ENCODE measurements around the gene WDR27. TPM values are rescaled to one million over a fixed set of nuclear protein-coding genes. Genes with fewer than 3 reads are reported as not detected.

Gene WDR27
- total and polyA plus RNA-seq, 12 donors: 6.0 to 66.7 (median 27.7) TPM

- TF ChIP-seq POLR2A (IDR thresholded peaks at IDR 0.05) (no peak), CTCF (IDR thresholded peaks at IDR 0.05) (no peak)
- H3K36me3 ChIP-seq (replicated peaks in 1 of 2): peaks cover 0 to 9% of the 10 kb centered on the region in 2 donors
Observed at GRCh38 chr6:169667716-169668115, 34.1 kb downstream of the WDR27 start.

GRCh38 chr6:169666441-169666840 lies 35.4 kb downstream of the WDR27 start:
- no peak for DNase-seq
- Histone ChIP-seq H3K4me1 (replicated peaks in 1 of 2) (no peaks in the 10 kb centered on the region), H3K36me3 (replicated peaks in 1 of 2) (peaks cover 0 to under 1% of the 10 kb centered on the region in 2 donors), H3K27ac (no peak overlapping the region), H3K9me3 (replicated peaks in 1 of 3) (no peaks in the 10 kb centered on the region), H3K27me3 (no peaks in the 10 kb centered on the region), H3K4me3 (no peak overlapping the region)
- TF ChIP-seq POLR2A (IDR thresholded peaks at IDR 0.05) (no peak), CTCF (IDR thresholded peaks at IDR 0.05) (no peak)
- intact Hi-C loops (cut with DNase I): no loop called here
- WGBS, 4 donors: 92 to 98% (median 96%) methylated on average over 15 to 18 of the region's 18 CpGs

More at GRCh38 chr6:169667716-169668115, 34.1 kb downstream of the WDR27 start:
- no peak overlapping the region for H3K27ac ChIP-seq
- 96 to 98% (median 97%) methylated on average over 21 to 27 of the region's 27 CpGs for WGBS, 4 donors
- no peaks in the 10 kb centered on the region for H3K9me3 ChIP-seq (replicated peaks in 1 of 3)
- no peak for DNase-seq
- no peak overlapping the region for H3K4me3 ChIP-seq
- no peaks in the 10 kb centered on the region for H3K4me1 ChIP-seq (replicated peaks in 1 of 2)
- no peaks in the 10 kb centered on the region for H3K27me3 ChIP-seq
- intact Hi-C loops (cut with DNase I): no loop called here

GRCh38 chr6:169665289-169665688 lies 36.5 kb downstream of the WDR27 start:
- intact Hi-C loops (cut with DNase I): no loop called here

GRCh38 chr6:169664227-169664626 lies 37.6 kb downstream of the WDR27 start:
- DNase-seq: no peak
- Histone ChIP-seq H3K36me3 (replicated peaks in 1 of 2) (no peaks in the 10 kb centered on the region), H3K9me3 (replicated peaks in 1 of 3) (no peaks in the 10 kb centered on the region), H3K27ac (no peak overlapping the region), H3K4me3 (no peak overlapping the region), H3K27me3 (no peaks in the 10 kb centered on the region), H3K4me1 (replicated peaks in 1 of 2) (no peaks in the 10 kb centered on the region)
- no peak for TF ChIP-seq POLR2A (IDR thresholded peaks at IDR 0.05)
- no peak for TF ChIP-seq CTCF (IDR thresholded peaks at IDR 0.05)
- intact Hi-C loops (cut with DNase I): no loop called here
- 93 to 97% (median 95%) methylated on average over 14 of the region's 14 CpGs for WGBS, 4 donors

More at GRCh38 chr6:169665289-169665688, 36.5 kb downstream of the WDR27 start:
- DNase-seq: no peak
- Histone ChIP-seq H3K4me1 (replicated peaks in 1 of 2) (no peaks in the 10 kb centered on the region), H3K27ac (no peak overlapping the region), H3K4me3 (no peak overlapping the region), H3K27me3 (no peaks in the 10 kb centered on the region), H3K9me3 (replicated peaks in 1 of 3) (no peaks in the 10 kb centered on the region), H3K36me3 (replicated peaks in 1 of 2) (no peaks in the 10 kb centered on the region)
- 86 to 93% (median 89%) methylated on average over 7 to 9 of the region's 9 CpGs for WGBS, 4 donors
- TF ChIP-seq POLR2A (IDR thresholded peaks at IDR 0.05): no peak
- no peak for TF ChIP-seq CTCF (IDR thresholded peaks at IDR 0.05)
